Stromal cell of bone marrow (primary cell): Measurements from ENCODE around the gene DCTN2.

Source experiments
- DNase-seq: peaks from one replicate; pipeline ENCODE4 v3.0.0-alpha.2; 2012; ENCODE audit warnings: low read depth

The DCTN2 gene

DNA sequence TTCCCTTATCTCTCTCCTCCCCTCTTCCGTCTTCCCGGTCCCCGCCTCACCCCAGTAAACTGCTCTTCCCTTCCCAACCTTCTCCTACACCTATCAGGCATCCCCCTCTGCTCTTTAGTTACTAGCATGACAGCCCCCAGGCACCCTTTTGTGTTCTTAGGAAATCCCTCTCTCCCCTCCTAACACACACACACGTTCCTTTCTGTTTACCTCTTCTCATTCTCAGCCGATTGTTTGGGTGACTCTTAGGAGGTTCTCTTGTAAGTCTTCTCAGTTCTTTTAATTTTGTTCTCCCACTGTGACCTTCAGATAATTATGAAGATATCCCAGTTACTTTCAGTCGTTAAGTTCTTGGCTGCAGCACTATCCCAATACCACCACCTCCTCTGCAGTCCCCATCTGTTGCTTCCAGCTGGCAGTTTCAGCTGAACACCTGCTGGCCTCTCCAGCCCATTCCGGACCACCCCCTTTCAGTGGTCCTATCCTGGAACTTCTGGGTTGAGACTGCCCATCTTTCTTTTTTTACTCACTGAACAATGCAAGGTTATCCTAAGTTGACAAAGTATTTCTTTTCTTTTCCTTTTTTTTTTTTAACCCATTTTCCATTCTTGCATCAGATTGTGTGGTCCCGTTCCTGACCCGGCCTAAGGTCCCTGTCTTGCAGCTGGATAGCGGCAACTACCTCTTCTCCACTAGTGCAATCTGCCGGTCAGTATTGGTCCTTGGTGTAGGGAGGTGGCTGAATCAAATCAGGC is 58.4 kb downstream of the DCTN2 start:
- no peak for DNase-seq

DNA sequence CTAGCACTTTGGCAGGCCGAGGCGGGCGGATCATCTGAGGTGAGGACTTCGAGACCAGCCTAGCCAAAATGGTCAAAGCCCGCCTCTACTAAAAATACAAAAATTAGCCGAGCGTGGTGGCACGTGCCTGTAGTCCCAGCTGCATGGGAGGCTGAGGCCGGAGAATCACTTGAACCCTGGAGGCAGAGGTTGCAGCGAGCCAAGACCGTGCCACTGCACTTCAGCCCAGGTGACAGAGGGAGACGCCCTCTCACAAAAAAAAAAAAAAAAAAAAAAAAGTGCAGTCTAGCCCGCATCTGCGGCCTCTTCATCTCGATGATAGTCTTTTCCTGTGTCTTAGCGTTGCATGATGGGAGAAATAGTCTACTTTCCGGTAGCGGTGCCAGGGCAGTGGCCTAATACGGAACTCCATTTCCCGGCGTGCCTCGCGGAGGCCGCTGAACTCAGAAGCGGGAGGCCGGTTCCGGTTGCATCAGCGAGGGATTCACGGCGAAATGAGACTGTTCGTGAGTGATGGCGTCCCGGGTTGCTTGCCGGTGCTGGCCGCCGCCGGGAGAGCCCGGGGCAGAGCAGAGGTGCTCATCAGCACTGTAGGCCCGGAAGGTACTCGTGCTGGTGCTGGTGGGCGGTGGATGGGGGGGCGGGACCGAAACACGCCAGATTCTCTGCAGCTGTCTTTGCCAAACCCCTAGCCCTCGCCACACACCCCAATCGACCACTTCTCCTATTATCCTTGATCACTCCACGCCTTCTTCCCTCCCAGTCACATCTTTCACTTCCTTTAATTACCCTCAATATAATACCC is 59.2 kb downstream of the DCTN2 start, which contains the start of gene MARS1:
TSS of gene MARS1 (plus strand) at position 472 of the 805 bp plus-strand sequence. CDS start at position 495, 23 bp downstream.
- DNase-seq: peak; percentile 96

DNA sequence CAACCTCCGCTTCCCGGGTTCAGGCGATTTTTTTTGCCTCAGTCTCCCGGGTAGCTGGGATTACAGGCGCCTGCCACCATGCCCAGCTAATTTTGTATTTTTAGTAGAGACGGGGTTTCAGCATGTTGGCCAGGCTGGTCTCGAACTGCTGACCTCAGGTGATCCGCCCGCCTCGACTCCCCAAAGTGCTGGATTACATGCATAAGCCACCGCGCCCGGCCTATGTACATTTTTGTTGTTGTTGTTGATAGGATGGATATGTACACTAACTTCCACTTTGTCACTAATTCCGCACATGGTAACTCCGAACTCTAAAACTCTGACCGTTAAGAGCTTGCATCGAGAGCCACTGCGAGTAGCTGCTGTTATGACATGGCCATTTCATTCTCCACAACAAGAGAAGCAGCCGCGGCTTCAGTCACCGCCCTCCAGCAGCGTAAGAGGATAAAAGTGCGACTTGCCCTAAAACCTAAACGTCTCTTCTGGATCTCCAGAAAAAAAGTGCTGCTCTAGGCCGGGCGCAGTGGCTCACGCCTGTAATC is 59.9 kb downstream of the DCTN2 start:
- DNase-seq: no peak

DNA sequence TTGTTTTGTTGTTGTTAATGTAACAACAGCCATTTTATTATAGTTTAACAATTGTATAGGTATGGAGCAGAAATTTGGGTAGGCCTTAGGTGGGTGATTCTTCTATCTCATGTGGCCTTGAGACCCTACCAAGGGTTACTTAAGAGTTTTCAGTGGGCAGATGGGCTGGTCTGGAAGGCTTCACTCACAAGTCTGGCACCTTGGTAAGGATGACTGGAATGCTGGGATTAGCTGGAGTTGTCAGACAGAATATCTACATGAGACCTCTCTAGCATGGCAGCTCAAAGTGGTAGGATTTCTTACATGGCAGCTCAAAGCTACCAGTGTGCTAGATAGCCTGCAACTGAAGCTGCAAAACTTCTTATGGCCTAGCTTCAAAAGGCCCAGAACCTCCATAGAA is 61.3 kb downstream of the DCTN2 start:
- no peak for DNase-seq

DNA sequence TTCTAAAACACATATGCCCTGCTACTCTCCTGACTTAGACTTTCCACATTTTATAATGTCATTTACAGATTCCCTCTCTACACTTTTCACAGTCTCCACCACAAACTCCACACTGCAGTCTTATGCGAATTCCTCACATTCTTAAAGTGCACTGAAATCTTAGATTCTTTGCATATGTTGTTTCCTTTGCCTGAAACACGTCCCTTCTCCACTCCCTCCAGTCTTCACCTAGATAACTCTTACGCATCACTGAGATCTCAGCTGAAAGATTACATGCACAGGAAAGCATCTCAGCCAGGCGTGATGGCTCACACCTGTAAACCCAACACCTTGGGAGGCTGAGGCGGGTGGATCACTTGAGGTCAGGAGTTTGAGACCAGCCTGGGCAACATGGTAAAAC is 63.5 kb downstream of the DCTN2 start:
- DNase-seq: no peak

DNA sequence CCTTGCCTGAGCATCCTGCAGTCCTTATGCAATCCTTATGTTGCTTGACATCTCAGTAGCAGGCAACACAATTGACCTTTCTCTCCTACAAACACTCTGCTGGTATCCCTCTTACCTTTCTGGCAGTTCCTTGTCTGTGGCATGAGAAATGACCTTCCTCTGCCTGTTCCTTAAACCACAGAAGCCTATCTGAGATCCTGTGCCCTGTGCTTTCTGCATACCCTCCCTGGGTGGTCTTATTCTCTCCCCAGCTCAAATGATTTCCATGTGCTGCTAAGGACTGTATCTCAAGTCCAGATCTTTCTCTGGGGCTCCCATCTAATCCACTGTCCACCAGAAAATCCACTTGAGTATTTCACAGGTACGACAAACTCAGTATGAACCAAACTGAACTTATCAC is 65.3 kb downstream of the DCTN2 start:
- DNase-seq: no peak
